ENCODE measurements around the gene QSER1. TPM values are rescaled to one million over a fixed set of nuclear protein-coding genes. Genes with fewer than 3 reads are reported as not detected.
A peak's percentile ranks its signal among the peaks of the same experiment; 100 is the strongest.

QSER1 gene
- total and polyA plus RNA-seq, 4 experiments from 2014 or later = 0.18 to 13.0 (median 6.5) TPM

DNA sequence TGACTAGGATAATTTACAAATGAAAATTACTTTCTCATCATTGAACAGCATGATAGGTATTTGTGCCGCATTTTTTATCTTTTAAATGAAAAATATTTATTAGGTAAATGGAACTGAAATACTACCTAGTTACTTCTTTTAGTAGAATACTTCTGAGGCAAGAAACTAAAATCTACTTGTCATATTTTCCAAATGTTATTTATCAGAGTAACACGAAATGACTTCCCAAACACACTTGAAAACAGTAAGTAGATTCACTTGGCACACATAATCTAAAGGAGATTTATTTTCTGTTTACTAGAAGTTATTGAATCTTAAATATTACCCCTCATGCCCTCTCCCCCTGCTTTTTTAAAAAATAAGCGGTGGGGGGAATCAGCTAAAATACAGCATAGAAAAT is 2.3 kb downstream of the QSER1 start:
- peaks cover 0 to 10% of the 10 kb centered on the region in 2 donors for H3K36me3 Mint-ChIP-seq
- DNase-seq = no peak
- no peaks in the 10 kb centered on the region for H3K9me3 Mint-ChIP-seq
- peak overlapping the region in 4 of 8 donors; percentile 14 to 93 (median 42) for H3K4me3 Mint-ChIP-seq
- no peak overlapping the region for H3K4me3 ChIP-seq (ENCODE audit: low read length in 2 of 2)
- H3K27me3 ChIP-seq (ENCODE audit: insufficient read depth, low read length) = no peaks in the 10 kb centered on the region
- no peak overlapping the region for H3K27ac ChIP-seq (ENCODE audit: low read depth, low read length)
- no peaks in the 10 kb centered on the region for H3K36me3 ChIP-seq (ENCODE audit: insufficient read depth, low read length)
- peaks cover 26 to 49% (median 31%) of the 10 kb centered on the region in 4 donors for H3K4me1 Mint-ChIP-seq
- POLR2A ChIA-PET (ENCODE audit: partially characterized antibody) = no interaction called here
- no peaks in the 10 kb centered on the region for H3K27me3 Mint-ChIP-seq
- CTCF ChIA-PET (ENCODE audit: partially characterized antibody) = interaction anchor here (0.7 to 1.2 kb wide), 3 partner anchors 11 to 171 kb away, joined by 3 to 4 read pairs (median 3); no protein-coding TSS in a partner anchor
- intact Hi-C loops (cut with micrococcal nuclease) = loop anchor here (5.0 kb wide), 1 partner anchor 1388 kb away; the partner anchor contains the start of genes ELP4 and IMMP1L
- H3K27ac Mint-ChIP-seq = peak overlapping the region in 1 of 7 donors; percentile 88
- H3K9me3 ChIP-seq (ENCODE audit: control insufficient read depth in 1 of 2, low read length in 2 of 2) = no peaks in the 10 kb centered on the region
- peaks cover 21% of the 10 kb centered on the region for H3K4me1 ChIP-seq (ENCODE audit: insufficient read depth, low read length)

DNA sequence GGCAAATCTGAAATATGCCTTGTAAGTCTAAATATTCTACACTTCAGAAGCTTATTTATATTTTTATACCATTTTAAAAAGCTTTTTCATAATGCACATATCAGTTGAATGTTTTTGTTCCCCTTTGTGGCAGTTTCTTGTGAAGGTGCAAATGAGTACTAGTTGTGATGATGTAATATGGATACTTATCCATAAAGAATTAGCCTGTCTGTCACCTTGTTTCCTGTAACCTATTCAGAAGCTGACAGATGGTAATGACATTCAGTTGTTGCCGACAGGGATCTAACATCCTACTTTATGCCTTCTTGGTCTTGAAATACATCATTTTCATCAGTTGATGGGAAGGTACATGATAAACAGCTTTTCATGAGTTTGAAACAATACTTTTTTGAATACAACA is 2.9 kb downstream of the QSER1 start:
- POLR2A ChIA-PET (ENCODE audit: partially characterized antibody) = no interaction called here
- Histone ChIP-seq H3K9me3 (ENCODE audit: control insufficient read depth in 1 of 2, low read length in 2 of 2) (no peaks in the 10 kb centered on the region), H3K4me1 (ENCODE audit: insufficient read depth, low read length) (peaks cover 21% of the 10 kb centered on the region), H3K36me3 (ENCODE audit: insufficient read depth, low read length) (no peaks in the 10 kb centered on the region), H3K27me3 (ENCODE audit: insufficient read depth, low read length) (no peaks in the 10 kb centered on the region), H3K27ac (ENCODE audit: low read depth, low read length) (no peak overlapping the region), H3K4me3 (ENCODE audit: low read length in 2 of 2) (no peak overlapping the region)
- DNase-seq = no peak
- H3K36me3 Mint-ChIP-seq = peaks cover 0 to 10% of the 10 kb centered on the region in 2 donors
- no peaks in the 10 kb centered on the region for H3K27me3 Mint-ChIP-seq
- CTCF ChIA-PET (ENCODE audit: partially characterized antibody) = no interaction called here
- H3K9me3 Mint-ChIP-seq = no peaks in the 10 kb centered on the region
- H3K4me3 Mint-ChIP-seq = peak overlapping the region in 4 of 8 donors; percentile 14 to 50 (median 37)
- peak overlapping the region in 1 of 7 donors; percentile 22 for H3K27ac Mint-ChIP-seq
- H3K4me1 Mint-ChIP-seq = peaks cover 28 to 50% (median 32%) of the 10 kb centered on the region in 4 donors
- intact Hi-C loops (cut with micrococcal nuclease) = no loop called here

DNA sequence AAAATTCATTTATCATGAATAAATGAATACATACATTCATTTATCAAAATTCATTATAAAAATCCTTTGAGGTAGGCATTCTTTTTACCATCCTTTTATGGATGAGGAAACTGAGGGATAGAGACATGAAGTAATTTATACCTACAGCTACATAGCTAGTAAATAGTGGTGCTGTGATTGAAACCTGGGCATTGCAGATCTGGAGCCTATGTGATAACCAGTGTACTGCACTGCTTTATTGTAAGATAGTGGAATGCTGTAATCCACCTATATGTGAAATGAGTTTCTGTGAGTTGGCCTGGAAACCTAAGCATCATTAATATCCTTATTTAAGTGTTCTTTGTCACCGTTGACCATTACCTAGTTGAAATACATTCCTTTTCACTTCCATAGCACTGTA is 4.5 kb downstream of the QSER1 start:
- peaks cover 0 to 7% of the 10 kb centered on the region in 2 donors for H3K36me3 Mint-ChIP-seq
- no peak overlapping the region for H3K4me3 Mint-ChIP-seq
- peaks cover 14% of the 10 kb centered on the region for H3K4me1 ChIP-seq (ENCODE audit: insufficient read depth, low read length)
- H3K36me3 ChIP-seq (ENCODE audit: insufficient read depth, low read length) = no peaks in the 10 kb centered on the region
- peak overlapping the region in 1 of 7 donors; percentile 41 for H3K27ac Mint-ChIP-seq
- peaks cover 29 to 55% (median 34%) of the 10 kb centered on the region in 4 donors for H3K4me1 Mint-ChIP-seq
- H3K4me3 ChIP-seq (ENCODE audit: low read length in 2 of 2) = no peak overlapping the region
- DNase-seq = no peak
- H3K27ac ChIP-seq (ENCODE audit: low read depth, low read length) = no peak overlapping the region
- H3K9me3 Mint-ChIP-seq = peaks cover 0 to 2% (median 0%) of the 10 kb centered on the region in 8 donors
- intact Hi-C loops (cut with micrococcal nuclease) = no loop called here
- POLR2A ChIA-PET (ENCODE audit: partially characterized antibody) = no interaction called here
- CTCF ChIA-PET (ENCODE audit: partially characterized antibody) = interaction anchor here (1.0 to 1.4 kb wide), 2 partner anchors 26 to 29 kb away, joined by 3 to 4 read pairs; no protein-coding TSS in a partner anchor
- H3K27me3 ChIP-seq (ENCODE audit: insufficient read depth, low read length) = no peaks in the 10 kb centered on the region
- H3K27me3 Mint-ChIP-seq = no peaks in the 10 kb centered on the region
- H3K9me3 ChIP-seq (ENCODE audit: control insufficient read depth in 1 of 2, low read length in 2 of 2) = no peaks in the 10 kb centered on the region

DNA sequence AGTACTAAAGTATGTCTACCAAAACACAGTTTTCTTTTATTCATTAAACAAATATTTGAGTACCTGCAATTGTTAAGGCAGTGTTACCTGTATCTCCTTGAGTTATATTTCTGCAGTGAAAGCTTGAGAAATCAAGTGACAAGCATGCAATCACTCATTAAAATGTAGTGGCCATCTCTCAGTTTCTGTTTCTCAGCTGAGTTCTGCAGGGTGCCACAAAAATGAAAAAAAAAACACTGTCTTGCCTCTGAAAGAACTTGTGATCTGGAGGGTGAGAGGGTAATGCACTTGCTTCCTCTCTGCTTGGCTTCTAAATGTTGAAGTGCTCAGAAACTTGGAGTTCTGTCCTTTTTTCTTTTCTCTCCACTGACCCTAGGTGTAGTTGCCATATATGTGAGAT is 6.8 kb downstream of the QSER1 start:
- DNase-seq = no peak
- Histone ChIP-seq H3K27ac (ENCODE audit: low read depth, low read length) (no peak overlapping the region), H3K9me3 (ENCODE audit: control insufficient read depth in 1 of 2, low read length in 2 of 2) (no peaks in the 10 kb centered on the region), H3K27me3 (ENCODE audit: insufficient read depth, low read length) (no peaks in the 10 kb centered on the region), H3K4me3 (ENCODE audit: low read length in 2 of 2) (no peak overlapping the region), H3K4me1 (ENCODE audit: insufficient read depth, low read length) (peaks cover 8% of the 10 kb centered on the region), H3K36me3 (ENCODE audit: insufficient read depth, low read length) (no peaks in the 10 kb centered on the region)
- intact Hi-C loops (cut with micrococcal nuclease) = no loop called here
- Mint-ChIP-seq H3K4me1 (peaks cover 28 to 60% (median 30%) of the 10 kb centered on the region in 4 donors), H3K9me3 (peaks cover 0 to 2% (median 0%) of the 10 kb centered on the region in 8 donors), H3K4me3 (no peak overlapping the region), H3K36me3 (no peaks in the 10 kb centered on the region), H3K27me3 (no peaks in the 10 kb centered on the region), H3K27ac (peak overlapping the region in 1 of 7 donors; percentile 45)
- ChIA-PET POLR2A (ENCODE audit: partially characterized antibody) (no interaction called here), CTCF (ENCODE audit: partially characterized antibody) (interaction anchor here (1.0 kb wide), 1 partner anchor 14 kb away, joined by 3 read pairs; no protein-coding TSS in a partner anchor)

DNA sequence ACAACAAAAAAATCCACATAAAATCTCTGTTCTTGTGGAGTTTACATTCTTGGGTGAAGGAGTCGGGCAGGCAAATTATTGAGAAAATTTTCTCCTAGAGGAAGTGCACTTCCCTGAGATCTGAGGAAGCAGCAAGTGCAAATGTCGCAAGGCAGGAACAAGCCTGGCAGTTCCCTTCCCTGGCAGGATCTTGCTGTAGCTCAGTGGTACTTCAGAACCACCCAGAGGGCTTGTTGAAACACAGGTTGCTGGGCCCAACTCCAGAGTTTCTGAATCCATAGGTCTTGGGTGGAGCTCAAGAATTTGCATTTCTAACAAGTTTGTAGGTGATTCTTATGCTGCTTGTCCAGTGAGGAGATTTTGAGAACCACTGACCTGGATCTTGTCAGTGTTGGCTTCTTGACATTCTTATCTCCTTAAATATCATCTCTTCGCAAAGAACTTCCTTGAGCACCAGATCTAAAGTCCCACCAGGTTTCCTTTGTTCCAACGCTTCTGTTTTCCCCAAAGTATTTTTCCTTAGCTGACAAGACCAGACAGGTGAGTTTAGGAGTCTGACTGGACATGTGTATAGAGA is 9.6 kb downstream of the QSER1 start:
- H3K36me3 ChIP-seq (ENCODE audit: insufficient read depth, low read length) = no peaks in the 10 kb centered on the region
- H3K4me1 ChIP-seq (ENCODE audit: insufficient read depth, low read length) = peaks cover 4% of the 10 kb centered on the region
- ChIA-PET POLR2A (ENCODE audit: partially characterized antibody) (no interaction called here), CTCF (ENCODE audit: partially characterized antibody) (interaction anchor here (0.8 kb wide), 1 partner anchor 9 kb away, joined by 3 read pairs; no protein-coding TSS in a partner anchor)
- no peak overlapping the region for H3K27ac ChIP-seq (ENCODE audit: low read depth, low read length)
- H3K9me3 Mint-ChIP-seq = peaks cover 0 to 2% (median 0%) of the 10 kb centered on the region in 8 donors
- DNase-seq = no peak
- no peak overlapping the region for H3K4me3 ChIP-seq (ENCODE audit: low read length in 2 of 2)
- no peak overlapping the region for H3K4me3 Mint-ChIP-seq
- H3K4me1 Mint-ChIP-seq = peaks cover 20 to 49% (median 22%) of the 10 kb centered on the region in 4 donors
- intact Hi-C loops (cut with micrococcal nuclease) = no loop called here
- H3K36me3 Mint-ChIP-seq = no peaks in the 10 kb centered on the region
- no peak overlapping the region for H3K27ac Mint-ChIP-seq
- H3K9me3 ChIP-seq (ENCODE audit: control insufficient read depth in 1 of 2, low read length in 2 of 2) = no peaks in the 10 kb centered on the region
- no peaks in the 10 kb centered on the region for H3K27me3 Mint-ChIP-seq
- no peaks in the 10 kb centered on the region for H3K27me3 ChIP-seq (ENCODE audit: insufficient read depth, low read length)

DNA sequence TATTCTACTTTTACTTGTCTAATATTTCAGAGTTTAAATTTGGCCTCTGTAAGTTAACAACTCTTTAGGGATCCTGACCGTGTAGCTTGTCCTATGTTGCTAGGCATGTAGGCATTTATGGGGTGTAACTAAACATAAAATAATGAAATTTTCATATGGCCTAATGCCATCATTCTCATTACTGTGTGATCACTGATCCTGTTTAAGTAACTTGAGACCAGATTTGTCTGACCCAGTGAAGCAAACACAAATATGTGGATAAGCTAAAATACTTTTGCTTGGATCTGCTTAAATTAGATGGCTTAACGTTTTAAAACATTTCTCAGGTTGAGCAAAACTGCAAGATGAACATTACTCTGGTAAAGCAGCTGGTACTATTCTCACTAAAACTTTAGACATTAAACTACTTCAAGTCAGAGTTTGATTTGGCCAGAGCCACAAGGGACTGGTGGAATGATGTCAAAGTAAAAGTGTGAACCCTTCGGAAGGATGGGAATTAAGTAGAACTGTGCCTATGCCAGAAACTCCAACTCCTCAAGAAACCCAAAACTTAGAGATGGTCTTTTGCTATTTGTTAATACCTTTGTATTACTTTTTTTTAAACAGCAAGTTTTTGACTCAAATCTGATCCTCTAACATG is 12.5 kb downstream of the QSER1 start:
- Histone ChIP-seq H3K4me1 (ENCODE audit: insufficient read depth, low read length) (no peaks in the 10 kb centered on the region), H3K27me3 (ENCODE audit: insufficient read depth, low read length) (no peaks in the 10 kb centered on the region), H3K27ac (ENCODE audit: low read depth, low read length) (no peak overlapping the region), H3K4me3 (ENCODE audit: low read length in 2 of 2) (no peak overlapping the region), H3K36me3 (ENCODE audit: insufficient read depth, low read length) (no peaks in the 10 kb centered on the region), H3K9me3 (ENCODE audit: control insufficient read depth in 1 of 2, low read length in 2 of 2) (no peaks in the 10 kb centered on the region)
- Mint-ChIP-seq H3K9me3 (peaks cover 0 to 2% (median 0%) of the 10 kb centered on the region in 8 donors), H3K4me3 (no peak overlapping the region), H3K36me3 (peaks cover 0 to 11% of the 10 kb centered on the region in 2 donors), H3K27ac (no peak overlapping the region), H3K4me1 (peaks cover 11 to 29% (median 14%) of the 10 kb centered on the region in 4 donors), H3K27me3 (no peaks in the 10 kb centered on the region)
- CTCF ChIA-PET (ENCODE audit: partially characterized antibody) = no interaction called here
- intact Hi-C loops (cut with micrococcal nuclease) = no loop called here
- POLR2A ChIA-PET (ENCODE audit: partially characterized antibody) = no interaction called here
- no peak for DNase-seq

DNA sequence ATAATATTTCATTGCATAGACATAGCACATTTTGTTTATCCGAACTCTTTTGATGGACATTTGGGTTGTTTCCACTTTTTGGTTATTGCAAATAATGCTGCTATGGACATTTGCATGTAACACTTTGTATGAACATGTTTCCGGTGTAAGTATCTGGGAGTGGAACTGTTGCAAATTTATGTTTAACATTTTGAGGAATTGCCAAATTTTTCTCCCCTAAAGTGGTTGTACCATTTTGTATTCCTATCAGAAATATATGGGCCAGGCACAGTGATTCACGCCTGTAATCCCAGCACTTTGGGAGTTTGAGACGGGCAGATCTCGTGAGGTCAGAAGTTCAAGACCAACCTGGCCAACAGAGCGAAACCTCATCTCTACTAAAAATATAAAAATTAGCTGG is 16.0 kb downstream of the QSER1 start:
- no peak overlapping the region for H3K4me3 ChIP-seq (ENCODE audit: low read length in 2 of 2)

More for the DNA sequence above, 16.0 kb downstream of the QSER1 start:
- H3K9me3 ChIP-seq (ENCODE audit: control insufficient read depth in 1 of 2, low read length in 2 of 2) = no peaks in the 10 kb centered on the region
- Mint-ChIP-seq H3K9me3 (no peaks in the 10 kb centered on the region), H3K4me1 (peaks cover 0 to 16% (median 9%) of the 10 kb centered on the region in 4 donors), H3K27me3 (no peaks in the 10 kb centered on the region), H3K36me3 (peaks cover 0 to 20% of the 10 kb centered on the region in 2 donors), H3K4me3 (no peak overlapping the region), H3K27ac (no peak overlapping the region)
- ChIA-PET CTCF (ENCODE audit: partially characterized antibody) (no interaction called here), POLR2A (ENCODE audit: partially characterized antibody) (no interaction called here)
- intact Hi-C loops (cut with micrococcal nuclease) = no loop called here
- no peaks in the 10 kb centered on the region for H3K36me3 ChIP-seq (ENCODE audit: insufficient read depth, low read length)
- H3K27me3 ChIP-seq (ENCODE audit: insufficient read depth, low read length) = no peaks in the 10 kb centered on the region
- DNase-seq = no peak
- H3K27ac ChIP-seq (ENCODE audit: low read depth, low read length) = no peak overlapping the region
- no peaks in the 10 kb centered on the region for H3K4me1 ChIP-seq (ENCODE audit: insufficient read depth, low read length)

Data from CD4-positive, alpha-beta memory T cell (primary cell).